Adrenal gland (tissue), 12 donors: ENCODE data around the gene CDCA4. TPM values are rescaled to one million over a fixed set of nuclear protein-coding genes. Genes with fewer than 3 reads are reported as not detected.
A peak's percentile ranks its signal among the peaks of the same experiment; 100 is the strongest.

Source experiments
- DNase-seq, 7 donors: peaks; one replicate each; pipeline ENCODE4 v3.0.0-alpha.2; 2019 to 2020
- H3K27ac ChIP-seq, 5 donors: fragments of 200-600 bp; sonication (generic) in 4 of 5; 1 replicate in 3 of 5; 2 replicates in 2 of 5; pipeline versions ENCODE4 v1.5.1 to v1.8.0; 2016 to 2020; ENCODE audit warnings: mild to moderate bottlenecking in 1 of 5
- H3K27me3 ChIP-seq: fragments of 200-600 bp; 2 replicates; pipeline ENCODE4 v1.8.0; 2021
- H3K36me3 ChIP-seq, 2 donors: fragments of 200-600 bp; replicated peaks in 1 of 2; 1 replicate in 1 of 2; 2 replicates in 1 of 2; pipeline versions ENCODE4 v1.5.1 to v1.8.0; 2018 to 2022
- H3K4me1 ChIP-seq, 2 donors: fragments of 200-600 bp; replicated peaks in 1 of 2; 1 replicate in 1 of 2; 2 replicates in 1 of 2; pipeline versions ENCODE4 v1.5.1 to v1.8.0; 2018 to 2021
- H3K4me3 ChIP-seq, 4 donors: fragments of 200-600 bp; sonication (generic) in 3 of 4; one replicate each; pipeline ENCODE4 v1.5.1; 2016 to 2018
- H3K9me3 ChIP-seq, 3 donors: fragments of 200-600 bp; sonication (generic) in 1 of 3; replicated peaks in 1 of 3; 1 replicate in 2 of 3; 2 replicates in 1 of 3; pipeline versions ENCODE4 v1.5.1 to v1.8.0; 2016 to 2021
- POLR2A ChIP-seq, 2 donors: fragments of 450-650 bp; IDR thresholded peaks; one replicate each; pipeline ENCODE4 v1.6.1; 2017; ENCODE audit warnings: antibody characterized with exemption in 2 of 2, mild to moderate bottlenecking in 2 of 2, moderate library complexity in 1 of 2
- WGBS, 4 donors: extraction: QIAGEN DNeasy Blood & Tissue Kit in 2 of 4; methylation state at CpG; one replicate each; pipeline versions ENCODE4 v1.1.5 to v1.1.7; 2013 to 2017; 5-methylcytosine and 5-hydroxymethylcytosine counted together
- intact Hi-C, 2 donors: fragments of 100-400 bp; cut with DNase I; formaldehyde crosslinking; loops; one replicate each; pipeline versions ENCODE4 v1.14.1 to v1.15.0; 2022 to 2023
- polyA plus RNA-seq, 3 donors: library from polyadenylated mRNA; stranded (reverse); fragments of 200-250 nt in 2 of 3; fragments of 350-450 nt in 1 of 3; fragmentation: Illumina TruSeq in 1 of 3; extraction: RNeasy Lipid Tissue Mini Kit (QIAGEN cat#74804) in 1 of 3; gene quantifications; one replicate each; pipeline ENCODE4 v1.2.3, GENCODE V29; 2013 to 2014
- total RNA-seq, 9 donors: library from RNA; depleted of rRNA in 4 of 9; stranded (reverse); fragments of >200 nt in 4 of 9; fragments of 120-200 nt in 1 of 9; fragmentation: NEBNext Ultra II Directional in 1 of 9; extraction: Animal tissue kit (Norgen Biotek cat#: 25700) in 1 of 9; gene quantifications; one replicate each; pipeline versions ENCODE4 v1.1.0 to v1.2.4, GENCODE V29; 2013 to 2023
- TF ChIP-seq, protein P1 (sequence below), 6 experiments: fragments of 450-650 bp in 4 of 6; fragments of 200-600 bp in 2 of 6; sonication (generic) in 1 of 6; IDR thresholded peaks; 1 replicate in 5 of 6; 2 replicates in 1 of 6; pipeline versions ENCODE4 v1.5.1 to v1.8.0; 2016 to 2021; ENCODE audit warnings: antibody characterized with exemption in 6 of 6, mild to moderate bottlenecking in 2 of 6, moderate library complexity in 1 of 6
- donor health status: healthy with polysubstance abuse.
- donor health status: Bipolar disorder and iron deficiency.
- donor health status: DM: yes; HTN: yes; CAD: no.
- donor health status: DM: no; HTN: no; CAD: no.
- donor health status: DM: no; HTN: no; CAD: no.
- donor health status: DM: yes; HTN: yes; CAD: no.

The CDCA4 gene
- total and polyA plus RNA-seq, 12 donors: 0.66 to 10.5 (median 4.1) TPM

GRCh38 chr14:105063056-105063455 lies 42.2 kb upstream of the CDCA4 start:
- H3K27ac ChIP-seq: peak overlapping the region in 1 of 5 donors; percentile 44
- WGBS, 4 donors: 69 to 79% (median 74%) methylated on average over 10 of the region's 10 CpGs
- H3K9me3 ChIP-seq: no peaks in the 10 kb centered on the region

DNA sequence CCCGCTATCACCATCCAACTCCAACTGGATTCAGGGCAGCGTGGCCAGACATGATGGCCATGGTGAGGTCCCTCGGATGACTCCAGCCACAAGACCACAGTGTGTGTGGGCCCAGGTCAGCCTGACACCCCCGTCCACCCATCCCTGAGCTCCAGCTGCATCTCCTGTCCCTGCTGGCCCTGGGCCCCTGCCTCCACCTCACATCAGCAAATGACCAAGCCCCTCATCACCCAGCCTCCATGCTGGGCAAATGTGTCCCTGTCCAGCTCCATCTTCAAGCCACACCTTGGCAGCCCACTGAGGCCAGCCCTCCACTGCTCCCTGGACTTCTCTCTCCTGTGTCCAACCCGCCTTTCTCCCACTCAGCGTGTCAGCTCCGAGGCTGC lies 41.2 kb upstream of the CDCA4 start:
- H3K9me3 ChIP-seq: no peaks in the 10 kb centered on the region
- H3K36me3 ChIP-seq: no peaks in the 10 kb centered on the region
- WGBS, 4 donors: 72 to 95% (median 80%) methylated on average over 5 to 7 of the region's 7 CpGs
- no peak for TF ChIP-seq POLR2A (IDR thresholded peaks at IDR 0.05)
- TF ChIP-seq, protein P1, sequence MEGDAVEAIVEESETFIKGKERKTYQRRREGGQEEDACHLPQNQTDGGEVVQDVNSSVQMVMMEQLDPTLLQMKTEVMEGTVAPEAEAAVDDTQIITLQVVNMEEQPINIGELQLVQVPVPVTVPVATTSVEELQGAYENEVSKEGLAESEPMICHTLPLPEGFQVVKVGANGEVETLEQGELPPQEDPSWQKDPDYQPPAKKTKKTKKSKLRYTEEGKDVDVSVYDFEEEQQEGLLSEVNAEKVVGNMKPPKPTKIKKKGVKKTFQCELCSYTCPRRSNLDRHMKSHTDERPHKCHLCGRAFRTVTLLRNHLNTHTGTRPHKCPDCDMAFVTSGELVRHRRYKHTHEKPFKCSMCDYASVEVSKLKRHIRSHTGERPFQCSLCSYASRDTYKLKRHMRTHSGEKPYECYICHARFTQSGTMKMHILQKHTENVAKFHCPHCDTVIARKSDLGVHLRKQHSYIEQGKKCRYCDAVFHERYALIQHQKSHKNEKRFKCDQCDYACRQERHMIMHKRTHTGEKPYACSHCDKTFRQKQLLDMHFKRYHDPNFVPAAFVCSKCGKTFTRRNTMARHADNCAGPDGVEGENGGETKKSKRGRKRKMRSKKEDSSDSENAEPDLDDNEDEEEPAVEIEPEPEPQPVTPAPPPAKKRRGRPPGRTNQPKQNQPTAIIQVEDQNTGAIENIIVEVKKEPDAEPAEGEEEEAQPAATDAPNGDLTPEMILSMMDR (IDR thresholded peaks at IDR 0.05): no peak
- peaks cover 0 to 4% of the 10 kb centered on the region in 2 donors for H3K4me1 ChIP-seq
- DNase-seq: no peak
- peaks cover 4% of the 10 kb centered on the region for H3K27me3 ChIP-seq
- peak overlapping the region in 1 of 5 donors; percentile 83 for H3K27ac ChIP-seq
- intact Hi-C loops: no loop called here
- no peak overlapping the region for H3K4me3 ChIP-seq

More at GRCh38 chr14:105063056-105063455, 42.2 kb upstream of the CDCA4 start:
- DNase-seq: no peak
- H3K27me3 ChIP-seq: peaks cover 4% of the 10 kb centered on the region
- no peak for TF ChIP-seq POLR2A (IDR thresholded peaks at IDR 0.05)
- TF ChIP-seq, protein P1 (IDR thresholded peaks at IDR 0.05): no peak
- no peak overlapping the region for H3K4me3 ChIP-seq
- H3K36me3 ChIP-seq: no peaks in the 10 kb centered on the region
- intact Hi-C loops: no loop called here
- peaks cover 0 to 4% of the 10 kb centered on the region in 2 donors for H3K4me1 ChIP-seq

GRCh38 chr14:105061428-105062047 lies 40.7 kb upstream of the CDCA4 start:
- WGBS, 4 donors: 31 to 60% (median 35%) methylated on average over 5 to 13 of the region's 13 CpGs
- no peaks in the 10 kb centered on the region for H3K36me3 ChIP-seq
- peaks cover 0 to 4% of the 10 kb centered on the region in 2 donors for H3K4me1 ChIP-seq
- no peak overlapping the region for H3K4me3 ChIP-seq
- intact Hi-C loops: no loop called here
- TF ChIP-seq, protein P1 (IDR thresholded peaks at IDR 0.05): no peak
- no peak for TF ChIP-seq POLR2A (IDR thresholded peaks at IDR 0.05)
- peak overlapping the region in 3 of 5 donors; percentile 58 to 83 (median 62) for H3K27ac ChIP-seq
- DNase-seq: peak in 3 of 7 donors; percentile 16 to 38 (median 21)
- peaks cover 4% of the 10 kb centered on the region for H3K27me3 ChIP-seq
- H3K9me3 ChIP-seq: no peaks in the 10 kb centered on the region

GRCh38 chr14:105060751-105061427 lies 40.0 kb upstream of the CDCA4 start:
- Histone ChIP-seq H3K4me1 (peaks cover 0 to 4% of the 10 kb centered on the region in 2 donors), H3K36me3 (no peaks in the 10 kb centered on the region), H3K27ac (peak overlapping the region in 3 of 5 donors; percentile 58 to 83 (median 62)), H3K9me3 (no peaks in the 10 kb centered on the region), H3K27me3 (peaks cover 4% of the 10 kb centered on the region), H3K4me3 (no peak overlapping the region)
- peak in 3 of 7 donors; percentile 37 to 48 (median 46) for DNase-seq
- TF ChIP-seq, protein P1 (IDR thresholded peaks at IDR 0.05): no peak
- TF ChIP-seq POLR2A (IDR thresholded peaks at IDR 0.05): no peak
- intact Hi-C loops: no loop called here
- WGBS, 4 donors: 40 to 66% (median 62%) methylated on average over 1 to 30 of the region's 30 CpGs; no CpG with 5 or more reads in 1 of the 4 donors
